ENCODE results near the gene MARCHF2.
A peak's percentile ranks its signal among the peaks of the same experiment; 100 is the strongest.
"Not testable (repeated sequence)": the region's sequence is repeated elsewhere in the genome, so short reads cannot be mapped to it uniquely, and the experiment has no call there.

Gene MARCHF2

GRCh38 chr19:8412783-8413628, at the start of gene MARCHF2:
MARCHF2 (plus strand) TSS chr19:8413305; CDS start chr19:8421841, 8,536 bp downstream.
- DNase-seq = peak; percentile 95

DNA sequence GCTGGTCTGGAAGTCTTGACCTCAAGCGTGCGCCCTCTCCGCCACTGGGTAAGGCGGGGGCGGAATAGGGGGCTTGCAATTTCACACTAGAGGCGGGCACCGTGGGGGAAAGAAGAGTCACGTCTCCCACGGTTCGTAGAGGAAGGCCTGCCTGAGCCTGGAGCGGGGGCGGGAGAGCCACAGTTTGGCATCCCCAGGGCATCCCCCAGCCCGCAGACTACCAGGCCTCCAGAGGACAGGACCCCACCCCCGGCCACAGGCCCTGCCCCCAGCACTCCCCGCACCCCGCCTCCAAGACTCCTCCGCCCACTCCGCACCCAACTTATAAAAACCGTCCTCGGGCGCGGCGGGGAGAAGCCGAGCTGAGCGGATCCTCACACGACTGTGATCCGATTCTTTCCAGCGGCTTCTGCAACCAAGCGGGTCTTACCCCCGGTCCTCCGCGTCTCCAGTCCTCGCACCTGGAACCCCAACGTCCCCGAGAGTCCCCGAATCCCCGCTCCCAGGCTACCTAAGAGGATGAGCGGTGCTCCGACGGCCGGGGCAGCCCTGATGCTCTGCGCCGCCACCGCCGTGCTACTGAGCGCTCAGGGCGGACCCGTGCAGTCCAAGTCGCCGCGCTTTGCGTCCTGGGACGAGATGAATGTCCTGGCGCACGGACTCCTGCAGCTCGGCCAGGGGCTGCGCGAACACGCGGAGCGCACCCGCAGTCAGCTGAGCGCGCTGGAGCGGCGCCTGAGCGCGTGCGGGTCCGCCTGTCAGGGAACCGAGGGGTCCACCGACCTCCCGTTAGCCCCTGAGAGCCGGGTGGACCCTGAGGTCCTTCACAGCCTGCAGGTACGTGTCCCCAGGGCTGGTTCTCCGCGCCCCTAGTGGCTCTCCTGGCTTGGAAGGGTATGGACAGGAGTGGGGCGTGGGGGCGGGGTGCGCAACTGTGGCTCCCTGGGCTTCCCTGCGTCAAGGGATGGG, 49.0 kb upstream of the MARCHF2 start, which contains the start of gene ANGPTL4:
Gene ANGPTL4, plus strand, starts transcription at position 353 of the 969 bp plus-strand sequence. Its CDS starts 167 bp downstream, at position 520.
- DNase-seq = peak; percentile 25

- no peak for DNase-seq
These were observed 47.0 kb upstream of the MARCHF2 start for GRCh38 chr19:8366121-8366581.

- no peak for DNase-seq
These were observed 46.2 kb upstream of the MARCHF2 start for GRCh38 chr19:8366961-8367326.

DNA sequence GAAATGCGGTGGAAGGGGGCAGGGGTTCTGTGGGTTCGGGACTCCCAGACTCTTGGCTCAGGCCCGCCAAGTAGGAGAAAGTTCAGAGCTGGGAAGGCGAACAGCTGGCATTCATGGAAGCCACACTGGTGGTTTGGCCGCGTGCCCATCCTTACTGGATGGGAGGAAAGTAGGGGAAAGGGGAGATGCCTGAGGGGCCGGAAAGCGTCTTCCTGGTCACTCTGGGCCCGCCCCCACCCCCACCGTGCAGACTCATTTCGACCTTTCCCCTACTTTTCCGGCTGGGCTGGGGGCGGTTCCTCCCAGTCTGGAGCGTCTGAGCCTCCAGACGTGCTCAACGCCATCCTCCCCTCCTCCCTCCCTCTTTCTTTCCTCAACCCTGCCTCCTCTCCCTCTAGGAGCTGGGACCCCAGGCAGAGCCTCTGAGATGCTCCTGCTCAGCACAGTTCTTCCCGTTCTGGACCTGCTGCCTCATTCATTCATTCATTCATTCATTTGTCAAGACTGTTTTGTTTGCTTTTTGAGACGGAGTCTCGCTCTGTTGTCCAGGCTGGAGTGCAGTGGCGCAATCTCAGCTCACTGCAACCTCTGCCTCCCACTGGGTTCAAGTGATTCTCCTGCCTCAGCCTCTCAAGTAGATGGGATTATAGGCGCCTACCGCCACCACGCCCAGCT, 45.6 kb upstream of the MARCHF2 start:
- DNase-seq = peak; percentile 92

DNA sequence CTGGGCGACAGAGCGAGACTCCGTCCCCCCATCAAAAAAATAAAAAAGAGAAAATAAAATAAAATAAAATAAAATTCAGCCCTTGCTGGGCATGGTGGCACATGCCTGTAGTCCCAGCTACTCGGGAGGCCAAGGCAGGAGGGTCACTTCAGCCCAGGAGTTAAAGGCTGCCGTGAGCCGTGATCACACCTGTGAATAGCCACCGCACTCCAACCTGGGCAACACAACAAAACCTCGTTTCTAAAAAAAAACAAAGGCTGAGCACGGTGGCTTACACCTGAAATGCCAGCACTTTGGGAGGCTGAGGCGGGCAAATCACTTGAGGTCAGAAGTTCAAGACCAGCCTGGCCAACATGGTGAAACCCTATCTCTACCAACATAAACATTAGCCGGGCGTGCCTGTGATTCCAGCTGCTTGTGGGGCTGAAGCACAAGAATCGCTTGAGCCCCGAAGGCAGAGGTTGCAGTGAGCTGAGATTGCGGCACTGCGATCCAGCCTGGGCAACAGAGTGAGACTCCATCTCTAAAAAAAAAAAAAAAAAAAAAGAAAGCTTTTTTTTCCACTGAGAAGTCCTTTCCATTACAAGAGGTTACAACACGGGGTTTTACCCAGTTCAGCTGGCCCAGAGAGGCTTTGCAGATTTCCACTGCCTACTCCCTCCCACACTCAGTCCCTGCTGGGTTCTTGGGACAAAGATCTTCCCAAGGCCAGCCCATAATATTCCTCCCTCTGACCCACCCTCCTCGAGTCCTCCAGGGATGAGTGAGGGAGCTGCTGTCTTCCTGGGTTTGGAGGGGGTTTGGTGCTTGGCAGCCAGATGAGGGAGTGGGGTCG, 42.7 kb upstream of the MARCHF2 start:
- no peak for DNase-seq

DNA sequence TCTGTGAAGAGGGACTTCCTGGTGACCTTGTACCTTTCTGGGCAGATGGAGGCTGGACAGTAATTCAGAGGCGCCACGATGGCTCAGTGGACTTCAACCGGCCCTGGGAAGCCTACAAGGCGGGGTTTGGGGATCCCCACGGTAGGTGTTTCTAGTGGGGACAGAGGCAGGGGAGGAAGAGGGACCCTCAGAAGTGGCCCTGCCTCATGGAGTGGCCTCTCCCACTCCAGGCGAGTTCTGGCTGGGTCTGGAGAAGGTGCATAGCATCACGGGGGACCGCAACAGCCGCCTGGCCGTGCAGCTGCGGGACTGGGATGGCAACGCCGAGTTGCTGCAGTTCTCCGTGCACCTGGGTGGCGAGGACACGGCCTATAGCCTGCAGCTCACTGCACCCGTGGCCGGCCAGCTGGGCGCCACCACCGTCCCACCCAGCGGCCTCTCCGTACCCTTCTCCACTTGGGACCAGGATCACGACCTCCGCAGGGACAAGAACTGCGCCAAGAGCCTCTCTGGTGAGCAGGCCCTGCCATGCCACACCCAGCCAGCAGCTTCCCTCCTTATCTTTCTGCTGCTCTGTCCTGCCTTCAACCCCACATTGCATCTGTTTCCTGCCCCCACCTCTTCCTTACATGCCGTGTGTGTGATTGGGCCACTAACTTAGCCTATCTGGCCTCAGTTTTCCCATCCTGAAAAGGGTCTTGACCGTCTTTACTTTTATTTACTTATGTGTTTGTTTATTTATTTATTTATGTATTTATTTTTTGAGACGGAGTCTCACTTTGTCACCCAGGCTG, 41.9 kb upstream of the MARCHF2 start:
- no peak for DNase-seq

DNA sequence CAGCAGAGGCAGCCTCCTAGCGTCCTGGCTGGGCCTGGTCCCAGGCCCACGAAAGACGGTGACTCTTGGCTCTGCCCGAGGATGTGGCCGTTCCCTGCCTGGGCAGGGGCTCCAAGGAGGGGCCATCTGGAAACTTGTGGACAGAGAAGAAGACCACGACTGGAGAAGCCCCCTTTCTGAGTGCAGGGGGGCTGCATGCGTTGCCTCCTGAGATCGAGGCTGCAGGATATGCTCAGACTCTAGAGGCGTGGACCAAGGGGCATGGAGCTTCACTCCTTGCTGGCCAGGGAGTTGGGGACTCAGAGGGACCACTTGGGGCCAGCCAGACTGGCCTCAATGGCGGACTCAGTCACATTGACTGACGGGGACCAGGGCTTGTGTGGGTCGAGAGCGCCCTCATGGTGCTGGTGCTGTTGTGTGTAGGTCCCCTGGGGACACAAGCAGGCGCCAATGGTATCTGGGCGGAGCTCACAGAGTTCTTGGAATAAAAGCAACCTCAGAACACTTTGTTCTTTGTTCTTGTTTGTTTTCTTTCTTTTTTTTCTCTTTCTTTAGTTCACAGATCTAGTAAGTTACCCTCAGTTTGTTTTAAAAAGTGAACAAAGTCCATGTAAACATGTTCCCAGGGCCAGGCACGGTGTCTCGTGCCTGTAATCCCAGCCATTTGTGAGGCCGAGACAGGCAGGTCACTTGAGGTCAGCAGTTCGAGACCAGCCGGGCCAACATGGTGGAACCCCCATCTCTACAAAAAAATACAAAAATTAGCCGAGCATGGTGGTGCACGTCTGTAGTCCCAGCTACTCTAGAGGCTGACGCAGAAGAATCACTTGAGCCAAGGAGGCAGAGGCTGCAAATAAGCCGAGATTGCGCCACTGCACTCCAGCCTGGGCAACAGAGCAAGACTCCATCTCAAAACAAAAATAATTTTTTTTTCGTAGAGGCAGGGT, 39.0 kb upstream of the MARCHF2 start:
- no peak for DNase-seq

GRCh38 chr19:8375766-8376165, 37.3 kb upstream of the MARCHF2 start:
- DNase-seq = not testable (repeated sequence)

DNA sequence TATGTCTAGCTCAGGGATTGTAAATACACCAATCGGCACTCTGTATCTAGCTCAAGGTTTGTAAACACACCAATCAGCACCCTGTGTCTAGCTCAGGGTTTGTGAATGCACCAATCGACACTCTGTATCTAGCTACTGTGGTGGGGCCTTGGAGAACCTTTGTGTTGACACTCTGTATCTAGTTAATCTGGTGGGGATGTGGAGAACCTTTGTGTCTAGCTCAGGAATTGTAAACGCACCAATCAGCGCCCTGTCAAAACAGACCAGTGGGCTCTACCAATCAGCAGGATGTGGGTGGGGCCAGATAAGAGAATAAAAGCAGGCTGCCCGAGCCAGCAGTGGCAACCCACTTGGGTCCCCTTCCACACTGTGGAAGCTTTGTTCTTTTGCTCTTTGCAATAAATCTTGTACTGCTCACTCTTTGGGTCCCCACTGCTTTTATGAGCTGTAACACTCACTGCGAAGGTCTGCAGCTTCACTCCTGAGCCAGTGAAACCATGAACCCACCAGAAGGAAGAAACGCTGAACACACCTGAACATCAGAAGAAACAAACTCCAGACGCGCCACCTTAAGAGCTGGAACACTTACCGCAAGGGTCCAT, 36.6 kb upstream of the MARCHF2 start:
- DNase-seq = not testable (repeated sequence)

GRCh38 chr19:8377598-8377997, 35.5 kb upstream of the MARCHF2 start:
- DNase-seq = no peak

GRCh38 chr19:8379156-8379891, 33.8 kb upstream of the MARCHF2 start:
- DNase-seq = peak; percentile 54

DNA sequence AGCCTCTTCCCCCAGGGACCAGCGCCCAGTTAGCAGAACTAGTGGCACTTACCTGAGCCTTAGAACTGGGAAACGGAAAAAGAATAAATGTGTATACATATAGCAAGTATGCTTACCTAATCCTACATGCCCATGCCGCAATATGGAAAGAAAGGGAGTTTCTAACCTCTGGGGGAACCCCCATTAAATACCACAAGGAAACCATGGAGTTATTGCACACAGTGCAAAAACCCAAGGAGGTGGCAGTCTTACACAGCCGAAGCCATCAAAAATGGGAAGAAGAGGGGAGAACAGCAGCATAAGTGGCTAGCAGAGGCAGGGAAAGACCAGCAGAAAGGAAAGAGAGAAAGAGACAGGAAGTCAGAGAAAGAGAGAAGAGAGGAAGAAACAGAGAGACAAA, 28.5 kb upstream of the MARCHF2 start:
- DNase-seq = not testable (repeated sequence)

GRCh38 chr19:8385103-8385502, 28.0 kb upstream of the MARCHF2 start:
- DNase-seq = not testable (repeated sequence)

- not testable (repeated sequence) for DNase-seq
These were observed 27.5 kb upstream of the MARCHF2 start for GRCh38 chr19:8385566-8385965.

- peak; percentile 46 for DNase-seq
These were observed 26.7 kb upstream of the MARCHF2 start for GRCh38 chr19:8386419-8386818.

GRCh38 chr19:8386990-8387389, 26.1 kb upstream of the MARCHF2 start:
- no peak for DNase-seq
